ENCODE data around the gene GRK1.

DNA sequence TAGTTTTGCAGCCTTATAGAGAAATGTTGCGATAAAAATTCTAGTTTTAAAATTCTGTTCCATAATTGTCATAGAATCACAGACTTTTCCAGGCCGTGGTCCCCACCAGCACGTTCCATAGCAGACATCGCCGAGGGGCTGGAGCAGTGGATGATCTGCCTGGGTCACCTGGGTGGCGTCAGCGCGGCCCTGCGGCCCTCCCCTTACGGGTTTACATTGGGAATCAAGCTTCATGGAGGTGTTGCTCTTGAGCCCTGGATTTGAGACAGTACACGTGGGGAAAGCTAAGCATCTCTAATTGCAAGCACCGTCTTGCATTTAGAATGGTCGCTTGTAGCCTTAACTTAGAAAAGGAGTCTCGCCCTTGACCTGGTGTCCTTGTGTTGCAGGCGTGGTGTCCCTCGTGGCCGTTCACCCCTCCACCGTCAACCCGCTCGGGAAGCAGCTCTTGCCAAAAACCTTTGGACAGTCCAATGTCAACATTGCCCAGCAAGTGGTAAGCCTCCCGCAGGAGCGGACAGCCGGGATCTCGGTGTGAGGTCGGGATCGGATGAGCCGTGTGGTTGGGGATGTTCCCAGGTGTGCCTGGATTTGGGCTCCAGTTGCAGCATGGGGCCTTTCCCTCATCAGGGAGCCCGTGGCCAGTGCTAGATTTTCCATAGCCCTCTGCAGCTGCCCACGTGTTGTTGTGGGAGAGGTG is 44.1 kb upstream of the GRK1 start:
- TF ChIP-seq, protein P1, sequence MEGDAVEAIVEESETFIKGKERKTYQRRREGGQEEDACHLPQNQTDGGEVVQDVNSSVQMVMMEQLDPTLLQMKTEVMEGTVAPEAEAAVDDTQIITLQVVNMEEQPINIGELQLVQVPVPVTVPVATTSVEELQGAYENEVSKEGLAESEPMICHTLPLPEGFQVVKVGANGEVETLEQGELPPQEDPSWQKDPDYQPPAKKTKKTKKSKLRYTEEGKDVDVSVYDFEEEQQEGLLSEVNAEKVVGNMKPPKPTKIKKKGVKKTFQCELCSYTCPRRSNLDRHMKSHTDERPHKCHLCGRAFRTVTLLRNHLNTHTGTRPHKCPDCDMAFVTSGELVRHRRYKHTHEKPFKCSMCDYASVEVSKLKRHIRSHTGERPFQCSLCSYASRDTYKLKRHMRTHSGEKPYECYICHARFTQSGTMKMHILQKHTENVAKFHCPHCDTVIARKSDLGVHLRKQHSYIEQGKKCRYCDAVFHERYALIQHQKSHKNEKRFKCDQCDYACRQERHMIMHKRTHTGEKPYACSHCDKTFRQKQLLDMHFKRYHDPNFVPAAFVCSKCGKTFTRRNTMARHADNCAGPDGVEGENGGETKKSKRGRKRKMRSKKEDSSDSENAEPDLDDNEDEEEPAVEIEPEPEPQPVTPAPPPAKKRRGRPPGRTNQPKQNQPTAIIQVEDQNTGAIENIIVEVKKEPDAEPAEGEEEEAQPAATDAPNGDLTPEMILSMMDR (conservative IDR thresholded peaks at IDR 0.05), result no peak
- TF ChIP-seq ZFX (IDR thresholded peaks at IDR 0.05), result no peak

All from C4-2B (cell line).